ENCODE measurements around the gene MAPK14.

The MAPK14 gene

GRCh38 chr6:36089048-36089447 is 61.4 kb downstream of the MAPK14 start:
- H3K4me1 Mint-ChIP-seq = no peaks in the 10 kb centered on the region
- DNase-seq = no peak
- H3K36me3 Mint-ChIP-seq = peaks cover 47% of the 10 kb centered on the region
- no peaks in the 10 kb centered on the region for H3K27me3 Mint-ChIP-seq
- H3K4me3 Mint-ChIP-seq = no peak overlapping the region
- H3K9me3 Mint-ChIP-seq = peaks cover 4% of the 10 kb centered on the region
- CTCF ChIA-PET = no interaction called here
- no peak overlapping the region for H3K27ac Mint-ChIP-seq

- peaks cover 24% of the 10 kb centered on the region for H3K4me1 Mint-ChIP-seq
- H3K4me3 Mint-ChIP-seq = no peak overlapping the region
- H3K27me3 Mint-ChIP-seq = no peaks in the 10 kb centered on the region
- H3K27ac Mint-ChIP-seq = no peak overlapping the region
- CTCF ChIA-PET = interaction anchor here (0.7 to 7.1 kb wide), 22 partner anchors 8 to 356 kb away, joined by 3 to 124 read pairs (median 5); partner anchors contain the start of genes MAPK14 and SRPK1
- peaks cover 36% of the 10 kb centered on the region for H3K36me3 Mint-ChIP-seq
- H3K9me3 Mint-ChIP-seq = no peaks in the 10 kb centered on the region
- no peak for DNase-seq
Measured at GRCh38 chr6:36094238-36094637, 66.6 kb downstream of the MAPK14 start.

GRCh38 chr6:36094753-36095496 is 67.3 kb downstream of the MAPK14 start:
- Mint-ChIP-seq H3K4me1 (peaks cover 31% of the 10 kb centered on the region), H3K4me3 (no peak overlapping the region), H3K9me3 (no peaks in the 10 kb centered on the region), H3K36me3 (peaks cover 36% of the 10 kb centered on the region), H3K27me3 (no peaks in the 10 kb centered on the region), H3K27ac (peak overlapping the region; percentile 11)
- DNase-seq = peak; percentile 85
- CTCF ChIA-PET = interaction anchor here (0.6 to 7.1 kb wide), 29 partner anchors 9 to 357 kb away, joined by 3 to 124 read pairs (median 5); partner anchors contain the start of genes MAPK14 and SRPK1

- Mint-ChIP-seq H3K27me3 (no peaks in the 10 kb centered on the region), H3K27ac (peak overlapping the region; percentile 11), H3K4me1 (peaks cover 36% of the 10 kb centered on the region), H3K4me3 (no peak overlapping the region), H3K36me3 (peaks cover 39% of the 10 kb centered on the region), H3K9me3 (no peaks in the 10 kb centered on the region)
- CTCF ChIA-PET = interaction anchor here (0.6 to 7.1 kb wide), 22 partner anchors 9 to 301 kb away, joined by 3 to 124 read pairs (median 5); partner anchors contain the start of genes MAPK14 and SRPK1
- DNase-seq = no peak
Measured at GRCh38 chr6:36095497-36096391, 68.1 kb downstream of the MAPK14 start.

GRCh38 chr6:36098253-36098919 is 70.8 kb downstream of the MAPK14 start:
- peaks cover 35% of the 10 kb centered on the region for H3K36me3 Mint-ChIP-seq
- H3K4me3 Mint-ChIP-seq = no peak overlapping the region
- peaks cover 39% of the 10 kb centered on the region for H3K4me1 Mint-ChIP-seq
- CTCF ChIA-PET = interaction anchor here (0.8 to 7.1 kb wide), 3 partner anchors 23 to 70 kb away, joined by 3 to 124 read pairs (median 20); partner anchors contain the start of gene MAPK14
- H3K9me3 Mint-ChIP-seq = no peaks in the 10 kb centered on the region
- DNase-seq = no peak
- no peaks in the 10 kb centered on the region for H3K27me3 Mint-ChIP-seq
- no peak overlapping the region for H3K27ac Mint-ChIP-seq

- Mint-ChIP-seq H3K36me3 (peaks cover 42% of the 10 kb centered on the region), H3K4me1 (peaks cover 39% of the 10 kb centered on the region), H3K27me3 (no peaks in the 10 kb centered on the region), H3K9me3 (no peaks in the 10 kb centered on the region), H3K27ac (peak overlapping the region; percentile 80), H3K4me3 (no peak overlapping the region)
- CTCF ChIA-PET = interaction anchor here (0.8 to 7.1 kb wide), 3 partner anchors 13 to 71 kb away, joined by 3 to 124 read pairs (median 5); partner anchors contain the start of gene MAPK14
- no peak for DNase-seq
Measured at GRCh38 chr6:36098920-36099647, 71.5 kb downstream of the MAPK14 start.

GRCh38 chr6:36099869-36100483 is 72.4 kb downstream of the MAPK14 start:
- CTCF ChIA-PET = interaction anchor here (1.5 to 2.3 kb wide), 2 partner anchors 13 to 21 kb away, joined by 5 to 6 read pairs; no protein-coding TSS in a partner anchor
- Mint-ChIP-seq H3K4me3 (no peak overlapping the region), H3K4me1 (peaks cover 33% of the 10 kb centered on the region), H3K27me3 (no peaks in the 10 kb centered on the region), H3K9me3 (no peaks in the 10 kb centered on the region), H3K27ac (peak overlapping the region; percentile 80), H3K36me3 (peaks cover 45% of the 10 kb centered on the region)
- DNase-seq = no peak

GRCh38 chr6:36101691-36102090 is 74.1 kb downstream of the MAPK14 start:
- Mint-ChIP-seq H3K27ac (no peak overlapping the region), H3K4me1 (peaks cover 27% of the 10 kb centered on the region), H3K9me3 (no peaks in the 10 kb centered on the region), H3K4me3 (no peak overlapping the region), H3K27me3 (no peaks in the 10 kb centered on the region), H3K36me3 (peaks cover 44% of the 10 kb centered on the region)
- CTCF ChIA-PET = interaction anchor here (2.3 kb wide), 1 partner anchor 19 kb away, joined by 6 read pairs; no protein-coding TSS in a partner anchor
- no peak for DNase-seq

- Mint-ChIP-seq H3K27me3 (no peaks in the 10 kb centered on the region), H3K27ac (peak overlapping the region; percentile 76), H3K4me3 (no peak overlapping the region), H3K4me1 (peaks cover 34% of the 10 kb centered on the region), H3K9me3 (no peaks in the 10 kb centered on the region), H3K36me3 (peaks cover 44% of the 10 kb centered on the region)
- CTCF ChIA-PET = interaction anchor here (0.8 to 3.7 kb wide), 3 partner anchors 8 to 75 kb away, joined by 3 to 23 read pairs (median 4); partner anchors contain the start of gene MAPK14
- DNase-seq = no peak
Measured at GRCh38 chr6:36102853-36103252, 75.2 kb downstream of the MAPK14 start.

GRCh38 chr6:36104836-36105235 is 77.2 kb downstream of the MAPK14 start:
- no peaks in the 10 kb centered on the region for H3K9me3 Mint-ChIP-seq
- no peaks in the 10 kb centered on the region for H3K27me3 Mint-ChIP-seq
- H3K27ac Mint-ChIP-seq = no peak overlapping the region
- peaks cover 58% of the 10 kb centered on the region for H3K36me3 Mint-ChIP-seq
- H3K4me3 Mint-ChIP-seq = no peak overlapping the region
- peaks cover 36% of the 10 kb centered on the region for H3K4me1 Mint-ChIP-seq
- no peak for DNase-seq
- CTCF ChIA-PET = interaction anchor here (3.7 kb wide), 1 partner anchor 10 kb away, joined by 23 read pairs; no protein-coding TSS in a partner anchor

- Mint-ChIP-seq H3K9me3 (no peaks in the 10 kb centered on the region), H3K4me3 (peak overlapping the region; percentile 0), H3K4me1 (peaks cover 61% of the 10 kb centered on the region), H3K27ac (peak overlapping the region; percentile 96), H3K36me3 (peaks cover 76% of the 10 kb centered on the region), H3K27me3 (no peaks in the 10 kb centered on the region)
- CTCF ChIA-PET = interaction anchor here (0.7 to 1.3 kb wide), 4 partner anchors 12 to 22 kb away, joined by 3 read pairs; no protein-coding TSS in a partner anchor
- DNase-seq = peak; percentile 67
Measured at GRCh38 chr6:36109092-36109491, 81.5 kb downstream of the MAPK14 start.

- no peak overlapping the region for H3K4me3 Mint-ChIP-seq
- H3K9me3 Mint-ChIP-seq = no peaks in the 10 kb centered on the region
- H3K27me3 Mint-ChIP-seq = no peaks in the 10 kb centered on the region
- CTCF ChIA-PET = interaction anchor here (1.0 kb wide), 1 partner anchor 11 kb away, joined by 4 read pairs; no protein-coding TSS in a partner anchor
- peaks cover 70% of the 10 kb centered on the region for H3K4me1 Mint-ChIP-seq
- peaks cover 75% of the 10 kb centered on the region for H3K36me3 Mint-ChIP-seq
- H3K27ac Mint-ChIP-seq = peak overlapping the region; percentile 96
- no peak for DNase-seq
Measured at GRCh38 chr6:36110050-36110449, 82.4 kb downstream of the MAPK14 start.

Measured in activated naive CD4-positive, alpha-beta T cell treated with anti-CD3 and anti-CD28 coated beads, Interleukin-2, amount 10 ng/mL, durations not matched to agents 7 days and 5 days (primary cell).